ENCODE results near the gene NIT1. TPM values are rescaled to one million over a fixed set of nuclear protein-coding genes. Genes with fewer than 3 reads are reported as not detected.
A peak's percentile ranks its signal among the peaks of the same experiment; 100 is the strongest.

Gene NIT1
- total and polyA plus RNA-seq, 2 of the 13 experiments (the other 11 are each of a cell fraction or from before 2014, with no cell fraction given) = 22.7 to 31.0 TPM

DNA sequence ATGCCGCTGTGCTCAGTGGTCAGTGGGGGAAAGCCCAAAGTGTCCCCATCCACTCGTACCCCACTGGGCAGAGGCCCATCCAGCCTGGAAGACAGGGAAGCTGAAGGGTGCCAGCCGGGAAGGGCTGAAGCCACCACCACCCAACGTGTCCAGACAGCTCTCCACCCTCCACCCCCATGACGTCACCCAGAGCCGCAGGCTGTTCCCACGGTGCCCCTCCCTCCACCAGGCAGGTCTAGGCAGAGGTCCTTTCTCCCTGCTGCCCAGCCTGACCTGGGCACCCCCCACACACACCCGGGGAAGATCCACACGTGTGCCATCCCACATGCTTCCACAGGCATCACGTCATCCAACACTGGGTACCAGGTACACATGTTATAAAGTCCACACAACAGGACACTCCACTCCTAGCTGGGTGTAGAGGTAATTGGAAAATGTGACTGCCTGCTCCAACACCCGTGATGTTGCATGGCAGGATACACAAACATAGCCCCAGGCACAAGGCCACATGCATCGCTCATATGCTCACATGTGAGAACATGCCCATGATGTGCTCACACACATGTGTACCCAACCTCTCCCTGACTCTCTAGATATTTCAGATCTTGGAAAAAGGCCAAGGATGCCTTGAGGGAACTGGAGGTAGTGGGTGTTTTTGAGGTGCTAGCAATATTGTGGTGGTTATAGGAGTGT, 43.1 kb upstream of the NIT1 start (continued):
- TF ChIP-seq, protein P1, sequence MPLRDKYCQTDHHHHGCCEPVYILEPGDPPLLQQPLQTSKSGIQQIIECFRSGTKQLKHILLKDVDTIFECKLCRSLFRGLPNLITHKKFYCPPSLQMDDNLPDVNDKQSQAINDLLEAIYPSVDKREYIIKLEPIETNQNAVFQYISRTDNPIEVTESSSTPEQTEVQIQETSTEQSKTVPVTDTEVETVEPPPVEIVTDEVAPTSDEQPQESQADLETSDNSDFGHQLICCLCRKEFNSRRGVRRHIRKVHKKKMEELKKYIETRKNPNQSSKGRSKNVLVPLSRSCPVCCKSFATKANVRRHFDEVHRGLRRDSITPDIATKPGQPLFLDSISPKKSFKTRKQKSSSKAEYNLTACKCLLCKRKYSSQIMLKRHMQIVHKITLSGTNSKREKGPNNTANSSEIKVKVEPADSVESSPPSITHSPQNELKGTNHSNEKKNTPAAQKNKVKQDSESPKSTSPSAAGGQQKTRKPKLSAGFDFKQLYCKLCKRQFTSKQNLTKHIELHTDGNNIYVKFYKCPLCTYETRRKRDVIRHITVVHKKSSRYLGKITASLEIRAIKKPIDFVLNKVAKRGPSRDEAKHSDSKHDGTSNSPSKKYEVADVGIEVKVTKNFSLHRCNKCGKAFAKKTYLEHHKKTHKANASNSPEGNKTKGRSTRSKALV (CRISPR knock-in tag; IDR thresholded peaks at IDR 0.05) = no peak
- TF ChIP-seq BORCS8-MEF2B (CRISPR knock-in tag; IDR thresholded peaks at IDR 0.05) = no peak
- TF ChIP-seq ZNF260 (CRISPR knock-in tag; IDR thresholded peaks at IDR 0.05; ENCODE audit: borderline replicate concordance, low read depth) = no peak
- no peak for TF ChIP-seq XRCC5 (optimal IDR thresholded peaks at IDR 0.05; ENCODE audit: low read length)
- TF ChIP-seq, protein P2, sequence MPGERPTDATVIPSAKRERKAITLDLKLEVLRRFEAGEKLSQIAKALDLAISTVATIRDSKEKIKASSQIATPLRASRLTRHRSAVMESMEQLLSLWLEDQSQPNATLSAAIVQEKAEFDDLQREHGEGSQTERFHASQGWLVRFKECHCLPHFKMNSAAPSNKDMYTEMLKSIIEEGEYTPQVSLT (CRISPR knock-in tag; IDR thresholded peaks at IDR 0.05; ENCODE audit: borderline replicate concordance, low read depth) = no peak
- TF ChIP-seq CREM (IDR thresholded peaks at IDR 0.05) = peak; percentile 64; the same call in 1 of the 2 replicates
- TF ChIP-seq CREM (CRISPR knock-in tag; IDR thresholded peaks at IDR 0.05) = no peak
- no peak for TF ChIP-seq SIN3B (IDR thresholded peaks at IDR 0.05; ENCODE audit: low read length)
- TF ChIP-seq HDAC1 (CRISPR knock-in tag; IDR thresholded peaks at IDR 0.05) = 0 out of 2 replicates have a peak, but pooled peaks have one; percentile 40
- no peak for TF ChIP-seq RORA (CRISPR knock-in tag; IDR thresholded peaks at IDR 0.05)
- TF ChIP-seq POLR2A (IDR thresholded peaks at IDR 0.05; ENCODE audit: insufficient read depth in 1 of 2, low read depth in 2 of 2, low read length in 2 of 2) = 0 out of 4 replicates have a peak, but pooled peaks of 1 of the 2 experiments have one; percentile 47
- no peak for TF ChIP-seq HNRNPK (IDR thresholded peaks at IDR 0.05; ENCODE audit: low read depth, low read length, poor library complexity, severe bottlenecking)
- no peak for TF ChIP-seq ZNF205 (CRISPR knock-in tag; IDR thresholded peaks at IDR 0.05)
- no peak for TF ChIP-seq PRMT3 (CRISPR knock-in tag; IDR thresholded peaks at IDR 0.05; ENCODE audit: borderline replicate concordance, low read depth)
- no peak for TF ChIP-seq ZNF850 (CRISPR knock-in tag; conservative IDR thresholded peaks at IDR 0.05)
- TF ChIP-seq, protein P3, sequence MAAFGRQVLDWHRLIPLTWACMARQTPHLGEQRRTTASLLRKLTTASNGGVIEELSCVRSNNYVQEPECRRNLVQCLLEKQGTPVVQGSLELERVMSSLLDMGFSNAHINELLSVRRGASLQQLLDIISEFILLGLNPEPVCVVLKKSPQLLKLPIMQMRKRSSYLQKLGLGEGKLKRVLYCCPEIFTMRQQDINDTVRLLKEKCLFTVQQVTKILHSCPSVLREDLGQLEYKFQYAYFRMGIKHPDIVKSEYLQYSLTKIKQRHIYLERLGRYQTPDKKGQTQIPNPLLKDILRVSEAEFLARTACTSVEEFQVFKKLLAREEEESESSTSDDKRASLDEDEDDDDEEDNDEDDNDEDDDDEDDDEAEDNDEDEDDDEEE (CRISPR knock-in tag; IDR thresholded peaks at IDR 0.05) = no peak
- TF ChIP-seq ZNF562 (CRISPR knock-in tag; IDR thresholded peaks at IDR 0.05; ENCODE audit: borderline replicate concordance) = no peak
- TF ChIP-seq, protein P4, sequence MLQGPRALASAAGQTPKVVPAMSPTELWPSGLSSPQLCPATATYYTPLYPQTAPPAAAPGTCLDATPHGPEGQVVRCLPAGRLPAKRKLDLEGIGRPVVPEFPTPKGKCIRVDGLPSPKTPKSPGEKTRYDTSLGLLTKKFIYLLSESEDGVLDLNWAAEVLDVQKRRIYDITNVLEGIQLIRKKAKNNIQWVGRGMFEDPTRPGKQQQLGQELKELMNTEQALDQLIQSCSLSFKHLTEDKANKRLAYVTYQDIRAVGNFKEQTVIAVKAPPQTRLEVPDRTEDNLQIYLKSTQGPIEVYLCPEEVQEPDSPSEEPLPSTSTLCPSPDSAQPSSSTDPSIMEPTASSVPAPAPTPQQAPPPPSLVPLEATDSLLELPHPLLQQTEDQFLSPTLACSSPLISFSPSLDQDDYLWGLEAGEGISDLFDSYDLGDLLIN (CRISPR knock-in tag; IDR thresholded peaks at IDR 0.05; ENCODE audit: borderline replicate concordance) = no peak
- TF ChIP-seq, protein P5, sequence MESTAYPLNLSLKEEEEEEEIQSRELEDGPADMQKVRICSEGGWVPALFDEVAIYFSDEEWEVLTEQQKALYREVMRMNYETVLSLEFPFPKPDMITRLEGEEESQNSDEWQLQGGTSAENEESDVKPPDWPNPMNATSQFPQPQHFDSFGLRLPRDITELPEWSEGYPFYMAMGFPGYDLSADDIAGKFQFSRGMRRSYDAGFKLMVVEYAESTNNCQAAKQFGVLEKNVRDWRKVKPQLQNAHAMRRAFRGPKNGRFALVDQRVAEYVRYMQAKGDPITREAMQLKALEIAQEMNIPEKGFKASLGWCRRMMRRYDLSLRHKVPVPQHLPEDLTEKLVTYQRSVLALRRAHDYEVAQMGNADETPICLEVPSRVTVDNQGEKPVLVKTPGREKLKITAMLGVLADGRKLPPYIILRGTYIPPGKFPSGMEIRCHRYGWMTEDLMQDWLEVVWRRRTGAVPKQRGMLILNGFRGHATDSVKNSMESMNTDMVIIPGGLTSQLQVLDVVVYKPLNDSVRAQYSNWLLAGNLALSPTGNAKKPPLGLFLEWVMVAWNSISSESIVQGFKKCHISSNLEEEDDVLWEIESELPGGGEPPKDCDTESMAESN (CRISPR knock-in tag; conservative IDR thresholded peaks at IDR 0.05) = no peak
- peak; percentile 12; the same call in 1 of the 2 replicates for TF ChIP-seq PITX1 (CRISPR knock-in tag; IDR thresholded peaks at IDR 0.05)
- TF ChIP-seq ZNF292 (CRISPR knock-in tag; IDR thresholded peaks at IDR 0.05; ENCODE audit: borderline replicate concordance, low read depth) = no peak
